MV-4-11 (cell line): ENCODE data around the gene SH3BGRL2.
"Not testable (repeated sequence)": the region's sequence is repeated elsewhere in the genome, so short reads cannot be mapped to it uniquely, and the experiment has no call there.

Experiments used
- DNase-seq: peaks from one replicate; lab custom pipeline; 2025; lab: John Stamatoyannopoulos, UW

The SH3BGRL2 gene

GRCh38 chr6:79649016-79649415 is 17.9 kb downstream of the SH3BGRL2 start:
- no peak for DNase-seq

GRCh38 chr6:79650950-79651349 is 19.8 kb downstream of the SH3BGRL2 start:
- DNase-seq: no peak

- no peak for DNase-seq
These were observed 25.0 kb downstream of the SH3BGRL2 start for GRCh38 chr6:79656134-79656533.

- DNase-seq: no peak
These were observed 26.1 kb downstream of the SH3BGRL2 start for GRCh38 chr6:79657238-79657637.

GRCh38 chr6:79663655-79664054 is 32.5 kb downstream of the SH3BGRL2 start:
- DNase-seq: not testable (repeated sequence)

- no peak for DNase-seq
These were observed 34.8 kb downstream of the SH3BGRL2 start for GRCh38 chr6:79665725-79666551.

- DNase-seq: no peak
These were observed 35.5 kb downstream of the SH3BGRL2 start for GRCh38 chr6:79666634-79667033.

GRCh38 chr6:79668381-79668780 is 37.3 kb downstream of the SH3BGRL2 start:
- DNase-seq: no peak

GRCh38 chr6:79669766-79670165 is 38.6 kb downstream of the SH3BGRL2 start:
- DNase-seq: no peak

GRCh38 chr6:79670789-79671188 is 39.7 kb downstream of the SH3BGRL2 start:
- DNase-seq: no peak

GRCh38 chr6:79671600-79672266 is 40.6 kb downstream of the SH3BGRL2 start:
- no peak for DNase-seq

- DNase-seq: no peak
These were observed 41.5 kb downstream of the SH3BGRL2 start for GRCh38 chr6:79672631-79673111.

- no peak for DNase-seq
These were observed 42.8 kb downstream of the SH3BGRL2 start for GRCh38 chr6:79673947-79674346.

GRCh38 chr6:79676785-79677736 is 45.9 kb downstream of the SH3BGRL2 start:
- DNase-seq: no peak

GRCh38 chr6:79682682-79683081 is 51.6 kb downstream of the SH3BGRL2 start:
- not testable (repeated sequence) for DNase-seq

- no peak for DNase-seq
These were observed 53.7 kb downstream of the SH3BGRL2 start for GRCh38 chr6:79684876-79685275.

- DNase-seq: no peak
These were observed 55.7 kb downstream of the SH3BGRL2 start for GRCh38 chr6:79686707-79687309.

GRCh38 chr6:79687759-79688158 is 56.6 kb downstream of the SH3BGRL2 start:
- DNase-seq: no peak

- no peak for DNase-seq
These were observed 63.0 kb downstream of the SH3BGRL2 start for GRCh38 chr6:79694156-79694555.

- no peak for DNase-seq
These were observed 63.7 kb downstream of the SH3BGRL2 start for GRCh38 chr6:79694623-79695343.

- no peak for DNase-seq
These were observed 66.3 kb downstream of the SH3BGRL2 start for GRCh38 chr6:79697430-79697829.
